GM18505 (cell line): ENCODE data around the gene SLC35F1.

Experiments
- ATAC-seq: cut with Tn5 transposase; IDR thresholded peaks from one replicate; pipeline ENCODE4 v1.9.1; 2021; ENCODE audit not compliant: unreplicated experiment
- POLR2A ChIP-seq: IDR thresholded peaks from 4 replicates; pipeline ENCODE4 v1.6.1; 2011; ENCODE audit warnings: borderline replicate concordance; ENCODE audit not compliant: insufficient read depth, insufficient read length; ENCODE audit errors: extremely low read depth

SLC35F1 gene

DNA sequence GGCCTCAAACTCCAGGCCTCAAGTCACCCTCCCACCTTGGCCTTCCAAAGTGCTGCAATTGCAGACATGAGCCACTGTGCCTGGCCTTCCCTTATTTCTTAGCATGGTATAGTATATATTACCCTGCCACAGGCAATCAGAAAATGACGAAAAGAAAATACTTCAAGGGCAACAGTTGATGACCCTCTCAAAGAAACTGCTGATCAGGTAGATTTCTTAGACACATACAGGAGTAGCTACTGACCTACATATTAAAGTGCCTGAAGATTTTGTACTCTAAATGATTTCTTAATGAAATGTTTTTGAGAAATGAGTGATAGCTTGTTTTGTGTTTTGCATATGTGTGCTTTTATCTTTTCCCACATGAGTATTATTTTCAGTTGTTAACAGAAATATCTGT is 4.6 kb downstream of the SLC35F1 start:
- ATAC-seq: no peak
- TF ChIP-seq POLR2A: no peak

DNA sequence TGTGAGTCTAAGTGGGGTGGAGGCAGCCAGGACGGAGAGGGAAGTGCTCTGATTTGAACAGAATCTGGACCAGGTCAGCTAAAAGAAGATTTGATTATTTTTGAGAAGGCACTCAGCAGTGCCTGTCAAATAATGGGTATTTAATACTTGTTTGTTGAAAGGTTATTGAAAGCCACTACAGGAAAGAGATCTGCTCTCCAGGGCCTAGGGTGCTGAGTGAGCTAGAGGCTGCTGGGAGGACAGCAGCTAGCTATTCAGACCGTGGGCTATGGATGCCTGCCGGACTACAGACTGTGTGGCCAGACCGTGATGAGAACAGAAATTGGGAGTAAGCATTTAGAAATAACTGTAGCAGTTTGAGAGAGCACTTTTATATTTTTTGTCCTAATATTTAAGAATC is 8.8 kb downstream of the SLC35F1 start:
- ATAC-seq: no peak
- TF ChIP-seq POLR2A: no peak

DNA sequence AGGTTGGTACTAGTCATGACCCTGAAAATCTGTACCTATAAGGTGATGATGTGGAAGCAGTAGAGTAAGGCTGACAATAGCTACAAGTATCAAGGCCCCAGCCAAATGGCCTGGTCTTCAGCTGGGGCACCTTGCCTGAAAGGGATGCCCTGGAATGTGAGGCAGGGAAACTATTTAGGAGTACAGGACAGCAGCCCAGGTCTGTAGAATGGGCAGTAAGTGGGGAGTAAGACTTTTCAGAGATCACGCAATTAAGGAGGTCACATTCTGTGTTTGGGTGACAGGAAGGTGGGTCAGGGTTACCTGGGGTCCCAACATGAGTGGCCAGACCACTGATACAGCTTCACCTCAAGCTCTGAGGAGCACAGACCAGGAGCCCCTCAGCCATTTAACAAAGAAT is 9.4 kb downstream of the SLC35F1 start:
- no peak for ATAC-seq
- no peak for TF ChIP-seq POLR2A

DNA sequence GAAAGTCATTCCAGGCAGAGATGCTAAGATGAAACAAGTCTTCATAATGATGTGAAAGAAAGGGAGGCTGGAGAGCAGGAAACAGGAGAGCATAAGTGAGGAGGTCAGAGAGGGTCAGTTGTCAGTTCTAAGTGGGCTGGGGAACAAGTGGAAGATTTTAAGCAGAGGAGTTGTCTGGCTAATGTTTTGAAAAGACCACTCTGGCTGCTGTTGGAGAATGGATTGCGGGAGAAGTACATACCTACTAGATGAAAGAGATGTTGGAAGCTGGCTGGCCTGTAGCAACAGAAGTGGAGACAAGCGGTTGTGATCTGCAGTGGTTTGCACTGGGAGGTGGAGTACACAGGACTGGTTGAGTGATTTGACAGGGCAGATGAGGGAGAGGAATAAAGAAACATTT is 10.1 kb downstream of the SLC35F1 start:
- no peak for ATAC-seq

DNA sequence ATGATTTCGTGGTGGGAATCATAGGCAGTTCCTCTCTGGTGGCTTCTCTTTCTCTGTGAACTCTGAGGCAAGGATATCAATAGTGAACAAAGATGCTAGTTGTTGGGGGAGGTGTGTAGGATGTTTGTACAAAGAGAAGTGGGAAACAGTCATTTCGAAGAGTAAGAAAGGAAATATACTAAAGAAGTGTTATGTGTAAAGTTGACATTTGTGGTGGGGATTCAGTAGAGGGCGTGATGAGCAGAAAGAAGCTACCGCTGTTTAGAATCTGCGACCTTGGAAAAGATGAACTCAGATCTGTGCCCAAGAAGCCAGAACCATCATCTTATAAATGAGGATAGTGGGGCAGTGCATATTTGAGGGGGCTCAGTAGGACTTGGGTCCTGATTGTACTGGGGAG is 11.4 kb downstream of the SLC35F1 start:
- ATAC-seq: no peak
- TF ChIP-seq POLR2A: no peak

More for the DNA sequence above, 10.1 kb downstream of the SLC35F1 start:
- TF ChIP-seq POLR2A: no peak

DNA sequence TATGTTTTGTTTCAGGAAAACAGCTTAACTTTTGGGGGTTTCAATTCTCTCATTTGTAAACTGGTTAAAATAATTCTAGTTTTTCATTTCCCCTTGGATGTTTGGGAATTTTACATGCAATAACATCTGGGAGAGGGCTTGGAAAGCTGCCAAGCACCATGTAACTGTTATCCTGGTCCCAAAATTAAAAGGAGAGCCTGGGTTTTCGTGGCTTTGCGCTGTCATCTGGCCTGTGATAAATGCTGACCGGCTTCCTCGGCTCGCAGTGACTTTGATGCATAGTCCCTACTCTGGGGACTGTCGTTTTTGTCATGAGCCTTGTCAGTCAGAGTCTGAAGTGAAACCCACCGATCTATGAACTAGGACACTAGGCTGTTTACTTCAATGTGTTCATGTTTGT is 12.2 kb downstream of the SLC35F1 start:
- TF ChIP-seq POLR2A: no peak
- no peak for ATAC-seq

DNA sequence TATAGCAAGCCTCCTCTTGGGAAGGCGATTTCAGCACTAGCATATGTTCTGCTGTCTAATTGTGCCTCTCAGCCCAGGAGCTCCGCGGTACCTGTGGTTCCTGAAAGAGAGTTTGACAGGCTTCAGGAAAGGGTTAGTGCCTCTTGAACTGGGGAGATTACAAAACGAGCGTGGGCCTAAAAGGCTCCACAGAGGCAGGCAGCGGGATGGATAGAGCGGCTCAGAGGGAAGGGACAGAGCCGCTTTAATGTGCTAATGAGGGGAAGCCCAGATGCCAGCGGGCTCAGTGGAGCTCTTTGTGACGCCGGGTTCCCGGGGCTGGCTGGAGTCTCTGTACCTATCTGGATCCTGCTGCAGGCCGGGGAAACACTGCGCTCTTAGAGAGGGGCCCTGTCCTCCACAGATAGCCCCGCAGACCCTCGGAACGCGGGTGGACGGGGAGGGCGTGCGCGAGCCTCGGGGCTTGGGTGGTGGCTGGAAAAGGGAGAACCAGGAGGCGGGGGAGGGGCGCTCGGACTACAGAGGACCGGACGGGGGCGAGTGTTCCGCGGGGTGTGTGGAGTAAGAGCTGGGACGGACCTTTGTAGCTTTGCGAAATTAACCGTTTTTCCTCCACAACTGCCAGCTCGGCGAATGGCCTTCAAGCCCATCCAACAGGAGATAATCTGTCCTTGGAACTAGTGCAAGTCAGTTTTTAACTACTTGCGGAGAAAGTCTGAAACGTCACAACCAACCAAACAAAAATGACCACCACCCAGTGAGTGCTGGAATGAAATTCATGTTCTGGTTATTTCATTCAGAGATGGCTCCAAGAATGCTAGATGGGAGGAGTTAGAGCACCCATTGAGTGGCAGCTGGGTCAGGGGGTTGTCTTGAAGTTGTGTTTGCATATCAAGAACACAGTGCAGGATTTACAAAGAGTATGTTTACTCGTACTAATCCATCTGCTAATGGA is 13.0 kb downstream of the SLC35F1 start:
- TF ChIP-seq POLR2A: no peak
- ATAC-seq: no peak

DNA sequence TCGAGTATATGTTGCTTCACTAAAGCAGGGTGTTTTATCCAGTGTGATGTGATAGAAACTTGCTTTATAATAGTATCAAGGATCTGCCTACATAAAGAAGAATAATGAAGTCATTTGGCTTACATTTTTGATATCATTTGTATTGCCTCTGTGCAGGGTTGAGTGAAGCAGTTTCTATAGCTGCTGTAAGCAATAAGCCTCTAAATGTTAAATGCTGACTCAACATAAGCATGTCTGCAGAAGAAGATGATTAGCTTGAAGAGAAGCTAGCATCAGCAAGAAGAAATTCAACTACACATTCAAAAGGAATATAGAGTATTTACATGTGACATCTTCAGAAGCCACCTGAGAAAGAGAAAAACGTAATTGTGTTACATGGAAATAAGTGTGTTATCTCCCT is 17.6 kb downstream of the SLC35F1 start:
- ATAC-seq: no peak
- TF ChIP-seq POLR2A: no peak

DNA sequence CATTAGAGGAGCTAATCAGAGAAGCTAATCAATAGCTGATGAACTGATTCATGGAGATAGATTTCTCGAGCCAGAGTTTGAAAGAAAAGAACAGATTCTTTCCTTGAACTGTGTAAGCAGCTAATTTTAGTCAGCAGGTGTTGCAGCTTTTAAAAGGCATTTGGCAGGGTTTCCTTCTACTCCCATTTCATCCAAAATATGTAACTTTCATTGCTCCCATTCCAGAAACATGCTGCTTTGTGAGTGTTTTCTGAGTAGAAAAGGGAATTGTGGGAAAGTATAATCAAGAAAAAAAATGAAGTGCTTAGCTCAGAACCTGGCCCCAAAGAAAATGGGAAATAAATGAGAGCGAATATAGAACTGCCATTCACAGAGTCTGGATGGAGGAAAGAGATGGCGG is 20.8 kb downstream of the SLC35F1 start:
- TF ChIP-seq POLR2A: no peak
- no peak for ATAC-seq

DNA sequence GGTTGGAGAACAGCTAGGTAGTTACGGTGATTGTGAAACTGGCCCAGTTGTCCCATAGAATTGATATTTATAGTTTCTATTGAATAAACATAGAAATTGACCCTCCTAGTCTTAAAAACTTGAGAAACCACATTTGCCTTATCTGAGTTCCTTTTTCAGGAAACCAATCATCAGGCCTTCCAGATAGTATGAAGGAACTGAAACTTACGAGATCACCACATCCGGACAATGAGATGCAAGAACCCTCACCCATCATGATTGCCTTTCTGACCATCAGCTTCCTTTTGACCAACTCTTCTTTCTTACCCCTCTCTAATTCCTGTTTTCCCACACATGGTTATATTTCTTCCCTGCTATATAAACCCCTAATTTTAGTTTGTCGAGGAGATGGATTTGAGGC is 21.8 kb downstream of the SLC35F1 start:
- no peak for ATAC-seq
- no peak for TF ChIP-seq POLR2A

DNA sequence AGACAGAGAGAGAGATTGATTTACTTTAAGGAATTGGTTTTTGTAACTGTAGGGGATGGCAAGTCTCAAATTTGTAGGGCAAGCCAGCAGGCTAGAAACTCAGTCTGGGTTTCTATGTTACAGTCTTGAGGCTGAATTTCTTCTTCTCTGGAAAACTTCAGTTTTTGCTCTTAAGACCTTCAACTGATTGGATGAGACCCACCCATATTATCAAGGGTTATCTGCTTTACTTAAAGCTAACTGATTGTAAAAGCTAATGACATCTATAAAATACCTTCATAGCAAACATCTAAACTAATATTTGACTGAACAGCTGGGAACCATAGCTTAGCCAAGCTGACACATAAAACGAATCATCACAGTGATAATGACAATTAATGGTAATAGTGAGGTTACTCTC is 22.4 kb downstream of the SLC35F1 start:
- no peak for TF ChIP-seq POLR2A
- no peak for ATAC-seq

DNA sequence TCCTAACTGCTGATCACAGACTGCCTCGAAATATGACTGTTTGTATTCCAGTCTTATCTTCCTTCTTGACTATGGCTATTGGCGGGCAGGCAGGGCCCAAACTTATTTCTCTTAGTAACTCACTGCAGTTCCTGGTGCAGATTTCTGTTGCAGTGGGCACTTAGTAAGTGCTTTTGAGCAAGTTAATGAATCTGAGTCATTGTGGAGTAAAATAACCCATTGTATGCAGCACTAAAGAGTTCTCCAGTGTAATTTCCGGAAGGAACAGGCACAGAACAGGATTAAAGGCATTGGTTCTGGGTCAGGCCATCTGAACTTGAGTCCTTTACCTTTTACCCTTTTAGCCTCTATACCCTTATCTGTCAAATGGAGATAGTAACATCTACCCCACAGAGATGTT is 23.6 kb downstream of the SLC35F1 start:
- no peak for ATAC-seq
- no peak for TF ChIP-seq POLR2A

DNA sequence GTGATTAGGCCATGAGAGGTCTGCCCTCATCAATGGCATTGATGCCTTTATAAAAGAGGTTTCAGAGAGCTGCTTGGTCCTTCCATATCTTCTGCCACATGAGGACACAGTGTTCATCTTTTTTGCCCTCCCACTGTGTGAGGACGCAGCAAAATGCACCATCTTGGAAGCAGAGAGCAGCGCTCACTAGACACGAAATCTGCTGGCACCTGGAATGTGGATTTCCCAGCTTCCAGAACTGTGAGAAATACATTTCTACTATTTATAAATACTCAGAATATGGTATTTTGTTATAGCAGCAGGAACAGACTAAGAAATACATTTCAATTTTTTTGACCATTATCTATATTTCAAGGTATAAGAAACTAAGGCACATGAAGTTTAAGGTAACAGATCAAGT is 24.9 kb downstream of the SLC35F1 start:
- TF ChIP-seq POLR2A: no peak
- ATAC-seq: no peak

DNA sequence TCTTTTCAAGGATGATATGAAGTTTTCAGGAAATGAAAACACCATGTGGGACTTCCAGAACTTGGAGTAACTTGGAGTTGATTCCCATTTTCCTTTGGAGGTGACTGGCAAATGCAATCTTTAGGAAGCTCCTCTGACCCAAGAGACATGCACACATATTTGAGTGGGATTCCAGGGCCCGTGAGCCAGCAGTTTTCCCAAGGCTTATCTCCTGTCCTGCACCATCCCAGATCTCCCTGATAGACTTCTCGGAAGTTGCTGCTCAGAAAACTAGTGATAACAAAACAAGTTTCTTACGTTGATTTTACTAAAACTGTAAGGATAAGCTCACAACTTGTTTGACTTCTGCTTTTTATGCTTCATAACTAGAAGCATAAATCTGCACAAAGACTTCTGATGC is 25.6 kb downstream of the SLC35F1 start:
- no peak for ATAC-seq
- no peak for TF ChIP-seq POLR2A
